Measurements from ENCODE around the gene P2RX3.

Gene P2RX3

GRCh38 chr11:57311109-57311936, 26.8 kb upstream of the P2RX3 start:
- Histone ChIP-seq H4K8ac (ENCODE audit: low read depth, low read length) (peak overlapping the region; percentile 71), H3K4me3 (ENCODE audit: low read depth, low read length) (peak overlapping the region; percentile 68), H3K27ac (ENCODE audit: low read depth, low read length) (peak overlapping the region; percentile 86), H3K9me3 (ENCODE audit: insufficient read depth, low read depth, low read length) (no peaks in the 10 kb centered on the region), H3K4me1 (ENCODE audit: control insufficient read depth in 1 of 2, insufficient read depth in 2 of 2, low read length in 2 of 2) (peaks cover 42 to 50% of the 10 kb centered on the region in 2 experiments), H2AK5ac (ENCODE audit: low read length) (peak overlapping the region; percentile 48), H3K9ac (ENCODE audit: low read length) (peak overlapping the region; percentile 69), H3K4ac (ENCODE audit: low read depth, low read length) (peak overlapping the region; percentile 57), H3K79me1 (ENCODE audit: low read length) (peaks cover 14% of the 10 kb centered on the region), H3K23ac (ENCODE audit: low read length) (no peak overlapping the region), H3K4me2 (ENCODE audit: low read length) (peak overlapping the region; percentile 67), H3K18ac (ENCODE audit: low read length) (peak overlapping the region; percentile 94), H4K12ac (ENCODE audit: low read depth, low read length) (peak overlapping the region; percentile 27), H3K36me3 (ENCODE audit: control insufficient read depth in 1 of 2, insufficient read depth in 2 of 2, low read length in 2 of 2) (peaks cover 74 to 85% of the 10 kb centered on the region in 2 experiments), H2BK5ac (ENCODE audit: low read depth, low read length, poor library complexity) (peak overlapping the region; percentile 85), H3K14ac (ENCODE audit: low read length) (peak overlapping the region; percentile 73), H4K91ac (ENCODE audit: low read depth, low read length) (peak overlapping the region; percentile 90), H3K79me2 (ENCODE audit: control insufficient read depth, insufficient read depth, low read length, poor library complexity) (peaks cover 28% of the 10 kb centered on the region), H2AFZ (ENCODE audit: insufficient read depth, low read length, poor library complexity) (no peak overlapping the region), H3K27me3 (ENCODE audit: insufficient read depth, low read length) (no peaks in the 10 kb centered on the region), H2BK12ac (ENCODE audit: low read length) (peak overlapping the region; percentile 83), H2BK120ac (ENCODE audit: insufficient read depth, low read length, poor library complexity) (peak overlapping the region; percentile 65)
- no CpG with 5 or more reads among the region's 31 CpGs for WGBS (ENCODE audit: extremely low coverage, insufficient coverage, insufficient read length)
- peak; percentile 90 to 94 for DNase-seq

DNA sequence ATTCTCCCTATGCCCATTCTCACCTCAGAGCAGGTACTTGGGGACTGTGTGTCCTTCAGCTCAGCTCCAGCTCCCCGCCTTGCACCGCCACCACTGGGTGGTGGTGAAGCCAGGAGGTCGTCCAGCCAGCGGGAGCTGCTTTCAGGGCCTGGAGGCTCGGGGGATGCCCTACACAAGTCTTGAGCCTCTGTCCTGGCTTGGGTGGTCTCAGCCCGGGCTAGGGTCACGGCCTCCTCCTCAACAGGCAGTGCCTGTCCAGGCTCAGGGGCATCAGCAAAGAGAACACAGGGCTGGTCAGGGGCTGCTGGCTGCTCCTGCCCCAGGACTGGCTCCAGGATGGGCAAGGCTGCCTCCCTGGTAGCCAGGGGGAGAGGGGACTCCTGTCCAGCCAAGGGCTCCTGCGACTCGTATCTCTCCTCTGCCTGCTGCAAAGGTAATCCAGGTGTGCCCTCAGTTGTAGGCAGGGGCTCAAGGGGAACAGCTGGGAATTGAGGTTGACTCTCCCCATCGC, 25.6 kb upstream of the P2RX3 start:
- Histone ChIP-seq H3K79me2 (ENCODE audit: control insufficient read depth, insufficient read depth, low read length, poor library complexity) (peaks cover 23% of the 10 kb centered on the region), H3K14ac (ENCODE audit: low read length) (no peak overlapping the region), H3K27ac (ENCODE audit: low read depth, low read length) (peak overlapping the region; percentile 37), H3K23ac (ENCODE audit: low read length) (no peak overlapping the region), H2BK5ac (ENCODE audit: low read depth, low read length, poor library complexity) (no peak overlapping the region), H4K8ac (ENCODE audit: low read depth, low read length) (no peak overlapping the region), H3K18ac (ENCODE audit: low read length) (no peak overlapping the region), H3K9ac (ENCODE audit: low read length) (no peak overlapping the region), H2AK5ac (ENCODE audit: low read length) (no peak overlapping the region), H3K27me3 (ENCODE audit: insufficient read depth, low read length) (no peaks in the 10 kb centered on the region), H4K12ac (ENCODE audit: low read depth, low read length) (no peak overlapping the region), H2AFZ (ENCODE audit: insufficient read depth, low read length, poor library complexity) (no peak overlapping the region), H3K4me2 (ENCODE audit: low read length) (no peak overlapping the region), H3K4me1 (ENCODE audit: control insufficient read depth in 1 of 2, insufficient read depth in 2 of 2, low read length in 2 of 2) (peaks cover 36 to 44% of the 10 kb centered on the region in 2 experiments), H2BK12ac (ENCODE audit: low read length) (no peak overlapping the region), H3K4me3 (ENCODE audit: low read depth, low read length) (no peak overlapping the region), H4K91ac (ENCODE audit: low read depth, low read length) (no peak overlapping the region), H2BK120ac (ENCODE audit: insufficient read depth, low read length, poor library complexity) (no peak overlapping the region), H3K9me3 (ENCODE audit: insufficient read depth, low read depth, low read length) (no peaks in the 10 kb centered on the region), H3K79me1 (ENCODE audit: low read length) (peaks cover 14% of the 10 kb centered on the region), H3K36me3 (ENCODE audit: control insufficient read depth in 1 of 2, insufficient read depth in 2 of 2, low read length in 2 of 2) (peaks cover 82 to 90% of the 10 kb centered on the region in 2 experiments), H3K4ac (ENCODE audit: low read depth, low read length) (no peak overlapping the region)
- no CpG with 5 or more reads among the region's 10 CpGs for WGBS (ENCODE audit: extremely low coverage, insufficient coverage, insufficient read length)
- DNase-seq, result no peak

GRCh38 chr11:57313071-57313787, 24.9 kb upstream of the P2RX3 start:
- Histone ChIP-seq H3K9ac (ENCODE audit: low read length) (no peak overlapping the region), H3K27ac (ENCODE audit: low read depth, low read length) (no peak overlapping the region), H3K36me3 (ENCODE audit: control insufficient read depth in 1 of 2, insufficient read depth in 2 of 2, low read length in 2 of 2) (peaks cover 81 to 91% of the 10 kb centered on the region in 2 experiments), H2BK5ac (ENCODE audit: low read depth, low read length, poor library complexity) (no peak overlapping the region), H4K91ac (ENCODE audit: low read depth, low read length) (no peak overlapping the region), H3K9me3 (ENCODE audit: insufficient read depth, low read depth, low read length) (no peaks in the 10 kb centered on the region), H4K12ac (ENCODE audit: low read depth, low read length) (no peak overlapping the region), H3K4ac (ENCODE audit: low read depth, low read length) (no peak overlapping the region), H3K4me2 (ENCODE audit: low read length) (no peak overlapping the region), H3K79me2 (ENCODE audit: control insufficient read depth, insufficient read depth, low read length, poor library complexity) (peaks cover 20% of the 10 kb centered on the region), H2AFZ (ENCODE audit: insufficient read depth, low read length, poor library complexity) (no peak overlapping the region), H3K4me3 (ENCODE audit: low read depth, low read length) (no peak overlapping the region), H3K18ac (ENCODE audit: low read length) (no peak overlapping the region), H3K27me3 (ENCODE audit: insufficient read depth, low read length) (no peaks in the 10 kb centered on the region), H3K14ac (ENCODE audit: low read length) (no peak overlapping the region), H3K23ac (ENCODE audit: low read length) (no peak overlapping the region), H2BK12ac (ENCODE audit: low read length) (no peak overlapping the region), H2AK5ac (ENCODE audit: low read length) (no peak overlapping the region), H3K79me1 (ENCODE audit: low read length) (peaks cover 14% of the 10 kb centered on the region), H3K4me1 (ENCODE audit: control insufficient read depth in 1 of 2, insufficient read depth in 2 of 2, low read length in 2 of 2) (peaks cover 37 to 46% of the 10 kb centered on the region in 2 experiments), H4K8ac (ENCODE audit: low read depth, low read length) (no peak overlapping the region), H2BK120ac (ENCODE audit: insufficient read depth, low read length, poor library complexity) (no peak overlapping the region)
- no peak for DNase-seq
- WGBS (ENCODE audit: extremely low coverage, insufficient coverage, insufficient read length), result no CpG with 5 or more reads among the region's 26 CpGs

DNA sequence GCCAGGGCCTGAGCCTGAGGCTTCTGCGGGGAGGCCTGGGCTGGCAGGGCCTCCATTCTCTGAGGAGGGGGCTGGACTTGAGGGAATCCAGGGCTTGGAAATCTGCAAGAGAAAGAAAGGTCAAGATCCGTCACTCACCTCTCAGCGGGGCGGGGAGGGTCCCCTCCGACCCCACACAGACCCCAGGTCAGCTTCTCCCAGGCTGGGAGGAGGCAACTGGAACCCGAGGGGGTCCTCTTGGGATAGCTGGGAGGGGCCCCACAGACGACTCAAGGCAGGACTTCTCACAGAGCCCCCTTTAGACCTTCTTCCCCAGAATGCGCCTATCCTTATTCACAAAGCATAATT, 24.4 kb upstream of the P2RX3 start:
- no peak overlapping the region for H3K27ac ChIP-seq (ENCODE audit: low read depth, low read length)
- H3K14ac ChIP-seq (ENCODE audit: low read length), result no peak overlapping the region
- no peak overlapping the region for H4K12ac ChIP-seq (ENCODE audit: low read depth, low read length)
- H3K79me1 ChIP-seq (ENCODE audit: low read length), result peaks cover 12% of the 10 kb centered on the region
- H3K23ac ChIP-seq (ENCODE audit: low read length), result no peak overlapping the region
- H3K4me3 ChIP-seq (ENCODE audit: low read depth, low read length), result no peak overlapping the region
- H2BK120ac ChIP-seq (ENCODE audit: insufficient read depth, low read length, poor library complexity), result no peak overlapping the region
- H4K8ac ChIP-seq (ENCODE audit: low read depth, low read length), result no peak overlapping the region
- H3K9me3 ChIP-seq (ENCODE audit: insufficient read depth, low read depth, low read length), result no peaks in the 10 kb centered on the region
- H3K27me3 ChIP-seq (ENCODE audit: insufficient read depth, low read length), result no peaks in the 10 kb centered on the region
- H3K79me2 ChIP-seq (ENCODE audit: control insufficient read depth, insufficient read depth, low read length, poor library complexity), result peaks cover 18% of the 10 kb centered on the region
- no peak overlapping the region for H3K4ac ChIP-seq (ENCODE audit: low read depth, low read length)
- H3K4me2 ChIP-seq (ENCODE audit: low read length), result no peak overlapping the region
- no peak overlapping the region for H4K91ac ChIP-seq (ENCODE audit: low read depth, low read length)
- peaks cover 36 to 46% of the 10 kb centered on the region in 2 experiments for H3K4me1 ChIP-seq (ENCODE audit: control insufficient read depth in 1 of 2, insufficient read depth in 2 of 2, low read length in 2 of 2)
- no peak overlapping the region for H2BK5ac ChIP-seq (ENCODE audit: low read depth, low read length, poor library complexity)
- DNase-seq, result no peak
- peaks cover 81 to 91% of the 10 kb centered on the region in 2 experiments for H3K36me3 ChIP-seq (ENCODE audit: control insufficient read depth in 1 of 2, insufficient read depth in 2 of 2, low read length in 2 of 2)
- no peak overlapping the region for H2AFZ ChIP-seq (ENCODE audit: insufficient read depth, low read length, poor library complexity)
- no CpG with 5 or more reads among the region's 8 CpGs for WGBS (ENCODE audit: extremely low coverage, insufficient coverage, insufficient read length)
- no peak overlapping the region for H3K18ac ChIP-seq (ENCODE audit: low read length)
- no peak overlapping the region for H2BK12ac ChIP-seq (ENCODE audit: low read length)
- H2AK5ac ChIP-seq (ENCODE audit: low read length), result no peak overlapping the region
- no peak overlapping the region for H3K9ac ChIP-seq (ENCODE audit: low read length)
